GM12891 (cell line): ENCODE data around the gene TPCN2.

Experiments used
- POLR2A ChIP-seq: IDR thresholded peaks from 2 replicates; pipeline ENCODE4 v1.6.1; 2011; ENCODE audit warnings: low read depth, low read length, control low read depth
- POLR2AphosphoS5 ChIP-seq: IDR thresholded peaks from 2 replicates; pipeline ENCODE4 v1.6.1; 2011; ENCODE audit warnings: low read depth, low read length, control low read depth
- TAF1 ChIP-seq: IDR thresholded peaks from 2 replicates; pipeline ENCODE4 v1.6.1; 2011; ENCODE audit warnings: low read depth, low read length, control low read depth

GRCh38 chr11:69171476-69172240 lies 122.9 kb downstream of the TPCN2 start:
- TF ChIP-seq POLR2A (no peak), POLR2AphosphoS5 (no peak), TAF1 (no peak)
